ENCODE measurements around the gene PNPLA7.

DNA sequence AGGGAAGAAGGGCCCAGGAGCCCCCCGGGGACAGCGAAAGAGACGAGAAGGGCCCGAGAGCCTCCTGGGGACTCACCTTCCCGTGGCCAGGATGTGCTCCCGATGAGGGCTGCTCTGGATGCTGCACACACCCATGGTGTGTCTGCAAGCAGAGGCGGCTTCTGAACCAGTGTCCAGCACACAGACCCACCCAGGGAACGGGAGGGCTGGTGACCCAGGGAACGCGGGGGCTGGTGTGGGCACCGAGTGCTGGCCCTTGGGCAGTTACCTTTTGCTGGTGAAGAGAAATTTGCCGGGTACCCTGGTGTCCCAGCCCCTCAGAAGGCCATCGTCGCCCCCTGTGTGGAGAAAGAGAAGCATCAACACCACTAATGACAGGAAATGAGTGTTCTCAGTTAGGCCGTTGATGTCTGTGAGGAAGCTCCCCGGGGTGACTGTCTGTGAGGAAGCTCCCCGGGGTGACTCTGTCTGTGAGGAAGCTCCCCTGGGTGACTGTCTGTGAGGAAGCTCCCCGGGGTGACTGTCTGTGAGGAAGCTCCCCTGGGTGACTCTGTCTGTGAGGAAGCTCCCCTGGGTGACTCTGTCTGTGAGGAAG lies 14.7 kb upstream of the PNPLA7 start:
- no peak for TF ChIP-seq POLR2A (IDR thresholded peaks at IDR 0.05)
- TF ChIP-seq, protein P1, sequence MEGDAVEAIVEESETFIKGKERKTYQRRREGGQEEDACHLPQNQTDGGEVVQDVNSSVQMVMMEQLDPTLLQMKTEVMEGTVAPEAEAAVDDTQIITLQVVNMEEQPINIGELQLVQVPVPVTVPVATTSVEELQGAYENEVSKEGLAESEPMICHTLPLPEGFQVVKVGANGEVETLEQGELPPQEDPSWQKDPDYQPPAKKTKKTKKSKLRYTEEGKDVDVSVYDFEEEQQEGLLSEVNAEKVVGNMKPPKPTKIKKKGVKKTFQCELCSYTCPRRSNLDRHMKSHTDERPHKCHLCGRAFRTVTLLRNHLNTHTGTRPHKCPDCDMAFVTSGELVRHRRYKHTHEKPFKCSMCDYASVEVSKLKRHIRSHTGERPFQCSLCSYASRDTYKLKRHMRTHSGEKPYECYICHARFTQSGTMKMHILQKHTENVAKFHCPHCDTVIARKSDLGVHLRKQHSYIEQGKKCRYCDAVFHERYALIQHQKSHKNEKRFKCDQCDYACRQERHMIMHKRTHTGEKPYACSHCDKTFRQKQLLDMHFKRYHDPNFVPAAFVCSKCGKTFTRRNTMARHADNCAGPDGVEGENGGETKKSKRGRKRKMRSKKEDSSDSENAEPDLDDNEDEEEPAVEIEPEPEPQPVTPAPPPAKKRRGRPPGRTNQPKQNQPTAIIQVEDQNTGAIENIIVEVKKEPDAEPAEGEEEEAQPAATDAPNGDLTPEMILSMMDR (IDR thresholded peaks at IDR 0.05) = no peak
